WI38 (cell line): ENCODE data around the gene NUDT13.

Source experiments
- H3K4me3 ChIP-seq: 2 replicates; pipeline ENCODE4 v1.5.1; 2011; ENCODE audit warnings: low read depth, mild to moderate bottlenecking, control low read depth, low read length
- TF ChIP-seq, protein P1 (sequence below): IDR thresholded peaks from 2 replicates; pipeline ENCODE4 v1.5.1; 2012; ENCODE audit warnings: low read depth, mild to moderate bottlenecking, control low read depth, low read length

NUDT13 gene

DNA sequence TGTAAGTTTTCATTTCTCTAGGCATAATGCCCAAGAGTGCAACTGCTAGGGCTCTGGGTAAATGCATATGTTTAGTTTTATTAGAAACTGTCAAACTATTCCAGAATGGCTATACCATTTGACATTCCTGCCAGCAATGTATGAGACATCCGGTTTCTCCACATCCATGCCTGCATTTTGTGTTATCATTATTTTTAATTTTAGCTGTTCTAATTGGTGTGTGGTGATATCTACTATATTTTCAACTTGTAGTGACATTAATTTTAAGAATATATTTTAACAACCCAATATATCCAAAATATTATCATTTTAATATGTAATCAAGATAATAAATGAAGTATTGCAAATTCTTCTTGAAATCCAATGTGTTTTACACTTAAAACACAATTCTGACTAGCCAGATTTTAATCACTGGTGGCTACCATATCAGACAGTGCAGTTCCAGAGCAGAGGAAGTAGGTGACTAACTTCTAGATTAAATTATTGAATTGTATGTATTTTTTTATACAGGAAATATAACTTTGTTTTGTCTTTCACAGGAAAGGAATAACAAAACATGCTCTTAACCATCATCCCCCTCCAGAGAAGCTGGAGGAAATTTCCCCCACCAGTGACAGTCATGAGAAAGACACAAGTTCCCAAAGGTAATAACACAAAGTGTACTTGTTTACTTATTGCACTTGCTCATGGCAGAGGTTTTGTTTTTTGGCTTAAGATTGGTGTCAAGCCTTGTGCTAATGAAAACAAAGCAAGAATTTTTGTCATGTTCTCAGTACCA lies 64.1 kb downstream of the NUDT13 start:
- no peak overlapping the region for H3K4me3 ChIP-seq
- TF ChIP-seq, protein P1, sequence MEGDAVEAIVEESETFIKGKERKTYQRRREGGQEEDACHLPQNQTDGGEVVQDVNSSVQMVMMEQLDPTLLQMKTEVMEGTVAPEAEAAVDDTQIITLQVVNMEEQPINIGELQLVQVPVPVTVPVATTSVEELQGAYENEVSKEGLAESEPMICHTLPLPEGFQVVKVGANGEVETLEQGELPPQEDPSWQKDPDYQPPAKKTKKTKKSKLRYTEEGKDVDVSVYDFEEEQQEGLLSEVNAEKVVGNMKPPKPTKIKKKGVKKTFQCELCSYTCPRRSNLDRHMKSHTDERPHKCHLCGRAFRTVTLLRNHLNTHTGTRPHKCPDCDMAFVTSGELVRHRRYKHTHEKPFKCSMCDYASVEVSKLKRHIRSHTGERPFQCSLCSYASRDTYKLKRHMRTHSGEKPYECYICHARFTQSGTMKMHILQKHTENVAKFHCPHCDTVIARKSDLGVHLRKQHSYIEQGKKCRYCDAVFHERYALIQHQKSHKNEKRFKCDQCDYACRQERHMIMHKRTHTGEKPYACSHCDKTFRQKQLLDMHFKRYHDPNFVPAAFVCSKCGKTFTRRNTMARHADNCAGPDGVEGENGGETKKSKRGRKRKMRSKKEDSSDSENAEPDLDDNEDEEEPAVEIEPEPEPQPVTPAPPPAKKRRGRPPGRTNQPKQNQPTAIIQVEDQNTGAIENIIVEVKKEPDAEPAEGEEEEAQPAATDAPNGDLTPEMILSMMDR = no peak
